HCT116 (cell line): Measurements from ENCODE around the gene SSUH2. TPM values are rescaled to one million over a fixed set of nuclear protein-coding genes. Genes with fewer than 3 reads are reported as not detected.

ENCODE experiments used
- ATAC-seq: fragments of 200-7000 bp; cut with Tn5 transposase; 2 replicates; pipeline ENCODE4 v1.9.1; 2020; ENCODE audit warnings: mild to moderate bottlenecking, moderate library complexity
- BruUV-seq: library from RNA; stranded (reverse); fragments of 400-500 nt; replicated peaks from 2 replicates; lab custom pipeline; 2021; lab: Mats Ljungman, UMichigan
- CTCF ChIA-PET: fragments of 300-600 bp; sonication (Branson Sonifier 250); formaldehyde crosslinking; loops from one replicate; lab custom pipeline; 2021; ENCODE audit warnings: antibody characterized with exemption; lab: Charles Lee
- POLR2A ChIA-PET: fragments of 300-600, 350-600 bp; sonication (Branson Sonifier 250); formaldehyde crosslinking; loops from one replicate; lab custom pipeline; 2021; ENCODE audit warnings: antibody characterized with exemption; lab: Charles Lee
- RAD21 ChIA-PET, 2 experiments: fragments of 300-600 bp; sonication (Branson Sonifier 250); formaldehyde crosslinking; loops; one replicate each; lab custom pipeline; 2023; ENCODE audit warnings: low total read pairs in 2 of 2; ENCODE audit not compliant: uncharacterized antibody in 2 of 2, unreplicated experiment in 2 of 2, low non-redundant PET in 1 of 2; lab: Charles Lee
- DNase-seq: peaks from one replicate; pipeline ENCODE4 v3.0.0-alpha.2; 2010; ENCODE audit warnings: low read depth, low spot score
- H2AFZ ChIP-seq: fragments of 200-600 bp; shearing (Covaris generic), sonication (generic); 2 replicates; pipeline ENCODE4 v1.6.1; 2017; ENCODE audit warnings: low read depth, mixed run types, mixed read lengths, antibody characterized with exemption, low read length; ENCODE audit not compliant: poor library complexity, severe bottlenecking
- H3K27ac ChIP-seq: 2 replicates; pipeline ENCODE4 v1.5.1; 2012; ENCODE audit warnings: low read depth, low read length
- H3K27me3 ChIP-seq: fragments of 200-600 bp; sonication (generic); 2 replicates; pipeline ENCODE4 v1.6.1; 2016; ENCODE audit warnings: mixed run types, low read length, mixed read lengths; ENCODE audit not compliant: insufficient read depth
- H3K36me3 ChIP-seq, 2 experiments: fragments of 200-500 bp in 1 of 2; fragments of 200-600 bp in 1 of 2; sonication (Bioruptor generic) in 1 of 2; sonication (generic) in 1 of 2; 2 replicates each; pipeline versions ENCODE4 v1.5.1 to v1.6.1; 2014 to 2016; ENCODE audit warnings: low read length in 2 of 2, inconsistent platforms in 1 of 2, mixed read lengths in 1 of 2, mixed run types in 1 of 2; ENCODE audit not compliant: insufficient read depth in 2 of 2, control insufficient read depth in 1 of 2
- H3K4me1 ChIP-seq, 2 experiments: fragments of 200-600 bp in 1 of 2; sonication (generic) in 1 of 2; 2 replicates each; pipeline versions ENCODE4 v1.5.1 to v1.6.1; 2012 to 2017; ENCODE audit warnings: low read length in 2 of 2, inconsistent platforms in 1 of 2, mild to moderate bottlenecking in 1 of 2, mixed read lengths in 1 of 2, mixed run types in 1 of 2, moderate library complexity in 1 of 2; ENCODE audit not compliant: insufficient read depth in 2 of 2, control insufficient read depth in 1 of 2
- H3K4me2 ChIP-seq: fragments of 200-600 bp; sonication (generic); 2 replicates; pipeline ENCODE4 v1.6.1; 2017; ENCODE audit warnings: mixed run types, low read length, mixed read lengths
- H3K4me3 ChIP-seq, 2 experiments: fragments of 200-600 bp in 1 of 2; sonication (generic) in 1 of 2; replicated peaks in 1 of 2; 2 replicates each; pipeline ENCODE4 v1.5.1; 2011 to 2016; ENCODE audit warnings: low read length in 2 of 2, control low read depth in 1 of 2, low read depth in 1 of 2, mild to moderate bottlenecking in 1 of 2, mixed read lengths in 1 of 2, mixed run types in 1 of 2
- H3K79me2 ChIP-seq: fragments of 200-600 bp; sonication (generic); 2 replicates; pipeline ENCODE4 v1.6.1; 2017; ENCODE audit warnings: mild to moderate bottlenecking, mixed run types, low read length, moderate library complexity, mixed read lengths; ENCODE audit not compliant: insufficient read depth
- H3K9ac ChIP-seq: fragments of 200-600 bp; sonication (generic); 2 replicates; pipeline ENCODE4 v1.6.1; 2016; ENCODE audit warnings: low read length, mixed read lengths
- H3K9me2 ChIP-seq: fragments of 200-600 bp; sonication (generic), shearing (Covaris generic); 2 replicates; pipeline ENCODE4 v1.6.1; 2017; ENCODE audit warnings: mixed run types, mild to moderate bottlenecking, moderate library complexity; ENCODE audit not compliant: insufficient read depth
- H3K9me3 ChIP-seq, 2 experiments: fragments of 200-500 bp in 1 of 2; fragments of 200-600 bp in 1 of 2; sonication (Bioruptor generic) in 1 of 2; sonication (generic) in 1 of 2; 2 replicates each; pipeline ENCODE4 v1.6.1; 2014 to 2017; ENCODE audit warnings: low read length in 2 of 2, mixed read lengths in 2 of 2, inconsistent platforms in 1 of 2, low read depth in 1 of 2, mild to moderate bottlenecking in 1 of 2, mixed run types in 1 of 2, moderate library complexity in 1 of 2; ENCODE audit not compliant: control insufficient read depth in 1 of 2, insufficient read depth in 1 of 2
- H4K20me1 ChIP-seq: fragments of 200-600 bp; sonication (generic), shearing (Covaris generic); 2 replicates; pipeline ENCODE4 v1.6.1; 2017; ENCODE audit warnings: mixed run types, mild to moderate bottlenecking, moderate library complexity; ENCODE audit not compliant: insufficient read depth
- ELF1 ChIP-seq: IDR thresholded peaks from 2 replicates; pipeline ENCODE4 v1.6.1; 2012; ENCODE audit warnings: low read depth, borderline replicate concordance
- FOSL1 ChIP-seq: IDR thresholded peaks from 2 replicates; pipeline ENCODE4 v1.6.1; 2012; ENCODE audit warnings: low read depth
- JUND ChIP-seq: IDR thresholded peaks from 2 replicates; pipeline ENCODE4 v1.6.1; 2012
- POLR2A ChIP-seq: IDR thresholded peaks from 2 replicates; pipeline ENCODE4 v1.7.0; 2011; ENCODE audit warnings: borderline replicate concordance; ENCODE audit not compliant: insufficient read depth, insufficient read length; ENCODE audit errors: extremely low read depth
- SP1 ChIP-seq: IDR thresholded peaks from 2 replicates; pipeline ENCODE4 v1.6.1; 2012; ENCODE audit warnings: low read depth
- SRF ChIP-seq: IDR thresholded peaks from 2 replicates; pipeline ENCODE4 v1.6.1; 2012; ENCODE audit warnings: low read depth
- intact Hi-C: fragments of 100-400 bp; cut with micrococcal nuclease; formaldehyde crosslinking; loops from 2 replicates; pipeline ENCODE4 v1.10.0; 2022
- total RNA-seq: library from RNA; stranded (reverse); gene quantifications from one replicate; pipeline ENCODE4 v1.2.1, GENCODE V29; 2021; ENCODE audit not compliant: unreplicated experiment
- TF ChIP-seq, protein P1 (sequence below): IDR thresholded peaks from 2 replicates; pipeline ENCODE4 v1.6.1; 2012; ENCODE audit warnings: low read depth
- TF ChIP-seq, protein P2 (sequence below): IDR thresholded peaks from 2 replicates; pipeline ENCODE4 v1.6.1; 2012
- TF ChIP-seq, protein P3 (sequence below): IDR thresholded peaks from 2 replicates; pipeline ENCODE4 v1.6.1; 2012

Gene SSUH2
- total RNA-seq, 1 experiment from 2014 or later, result 0.76 TPM

DNA sequence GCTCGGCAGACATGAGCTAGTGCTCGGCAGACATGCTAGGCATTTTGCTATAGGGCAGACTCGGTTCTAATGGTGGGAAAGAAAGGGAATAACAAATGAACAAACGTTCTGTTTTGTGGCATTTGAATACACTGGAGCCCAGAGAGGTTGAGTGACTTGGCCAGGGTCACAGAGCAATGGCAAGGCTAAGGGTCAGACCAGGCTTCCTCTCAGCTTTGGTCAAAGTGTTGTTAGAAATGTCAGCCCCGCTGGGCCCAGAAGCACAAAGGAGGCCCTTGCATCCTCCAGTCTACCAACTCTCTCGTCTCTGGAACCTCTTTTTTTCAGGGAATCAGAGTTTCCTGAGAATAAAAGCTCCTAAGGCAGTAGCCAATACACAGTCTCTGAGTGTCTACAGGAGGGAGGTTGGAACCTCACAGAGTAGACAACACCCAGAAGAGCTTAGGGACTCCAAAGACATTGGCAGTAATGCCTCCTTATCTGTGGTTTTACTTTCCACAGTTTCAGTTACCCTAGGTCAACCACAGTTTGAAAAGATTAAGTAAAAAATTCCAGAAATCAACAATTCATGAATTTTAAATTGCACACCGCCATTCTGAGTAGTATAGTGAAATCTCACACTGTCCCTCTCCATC lies 47.3 kb downstream of the SSUH2 start (continued):
- TF ChIP-seq, protein P1, sequence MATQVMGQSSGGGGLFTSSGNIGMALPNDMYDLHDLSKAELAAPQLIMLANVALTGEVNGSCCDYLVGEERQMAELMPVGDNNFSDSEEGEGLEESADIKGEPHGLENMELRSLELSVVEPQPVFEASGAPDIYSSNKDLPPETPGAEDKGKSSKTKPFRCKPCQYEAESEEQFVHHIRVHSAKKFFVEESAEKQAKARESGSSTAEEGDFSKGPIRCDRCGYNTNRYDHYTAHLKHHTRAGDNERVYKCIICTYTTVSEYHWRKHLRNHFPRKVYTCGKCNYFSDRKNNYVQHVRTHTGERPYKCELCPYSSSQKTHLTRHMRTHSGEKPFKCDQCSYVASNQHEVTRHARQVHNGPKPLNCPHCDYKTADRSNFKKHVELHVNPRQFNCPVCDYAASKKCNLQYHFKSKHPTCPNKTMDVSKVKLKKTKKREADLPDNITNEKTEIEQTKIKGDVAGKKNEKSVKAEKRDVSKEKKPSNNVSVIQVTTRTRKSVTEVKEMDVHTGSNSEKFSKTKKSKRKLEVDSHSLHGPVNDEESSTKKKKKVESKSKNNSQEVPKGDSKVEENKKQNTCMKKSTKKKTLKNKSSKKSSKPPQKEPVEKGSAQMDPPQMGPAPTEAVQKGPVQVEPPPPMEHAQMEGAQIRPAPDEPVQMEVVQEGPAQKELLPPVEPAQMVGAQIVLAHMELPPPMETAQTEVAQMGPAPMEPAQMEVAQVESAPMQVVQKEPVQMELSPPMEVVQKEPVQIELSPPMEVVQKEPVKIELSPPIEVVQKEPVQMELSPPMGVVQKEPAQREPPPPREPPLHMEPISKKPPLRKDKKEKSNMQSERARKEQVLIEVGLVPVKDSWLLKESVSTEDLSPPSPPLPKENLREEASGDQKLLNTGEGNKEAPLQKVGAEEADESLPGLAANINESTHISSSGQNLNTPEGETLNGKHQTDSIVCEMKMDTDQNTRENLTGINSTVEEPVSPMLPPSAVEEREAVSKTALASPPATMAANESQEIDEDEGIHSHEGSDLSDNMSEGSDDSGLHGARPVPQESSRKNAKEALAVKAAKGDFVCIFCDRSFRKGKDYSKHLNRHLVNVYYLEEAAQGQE, result no peak
- no peak for TF ChIP-seq POLR2A
- TF ChIP-seq FOSL1, result no peak
- no peak for TF ChIP-seq SRF
- TF ChIP-seq JUND, result no peak

DNA sequence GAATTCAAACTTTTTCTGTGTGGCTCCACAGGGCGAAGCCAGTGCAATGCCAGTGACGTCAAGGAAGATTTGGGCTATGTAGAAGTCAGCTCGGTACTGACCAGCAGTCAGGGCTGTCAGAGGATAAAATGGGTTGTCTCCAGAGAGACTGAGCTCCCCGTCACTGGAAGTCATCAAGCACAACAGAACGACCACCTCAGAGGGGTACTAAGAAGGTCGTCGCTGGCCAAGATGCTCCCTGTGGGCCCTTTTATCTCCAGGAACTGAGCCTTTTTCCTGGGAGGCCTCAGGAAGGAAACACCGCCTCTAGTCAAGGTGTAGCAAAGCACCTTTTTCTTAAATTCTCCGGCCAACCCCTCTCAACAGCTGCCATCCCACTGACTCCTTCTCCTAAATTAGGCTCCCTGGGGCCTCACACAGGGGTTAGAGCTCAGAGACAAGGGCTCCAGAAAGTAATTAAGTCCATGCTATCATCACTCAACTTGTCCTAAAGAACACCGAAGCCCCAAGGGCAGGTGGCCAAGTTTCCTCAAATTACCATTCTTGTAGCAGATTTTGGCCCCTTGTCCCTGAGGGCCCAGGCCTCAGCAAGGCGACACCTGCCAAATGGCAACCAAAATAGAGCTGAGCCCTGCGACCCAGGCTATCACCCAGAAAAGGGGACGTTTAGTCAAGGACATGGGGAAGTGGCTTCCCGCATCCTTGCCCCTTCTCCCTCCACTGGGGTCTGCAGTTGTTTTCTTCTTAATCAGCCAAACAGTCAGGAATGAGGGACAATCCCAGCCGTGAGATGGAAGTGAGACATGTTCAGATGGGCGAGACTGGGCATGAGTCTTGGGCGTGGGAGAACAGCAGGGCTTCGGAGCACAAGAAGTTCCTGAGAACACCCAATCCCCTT lies 48.0 kb downstream of the SSUH2 start:
- Histone ChIP-seq H3K9me2 (no peaks in the 10 kb centered on the region), H3K27ac (no peak overlapping the region), H3K79me2 (no peaks in the 10 kb centered on the region), H4K20me1 (no peaks in the 10 kb centered on the region), H3K9ac (no peak overlapping the region), H3K4me1 (no peaks in the 10 kb centered on the region), H3K4me3 (no peak overlapping the region), H3K4me2 (no peak overlapping the region), H3K9me3 (no peaks in the 10 kb centered on the region), H3K27me3 (no peaks in the 10 kb centered on the region), H2AFZ (no peak overlapping the region), H3K36me3 (no peaks in the 10 kb centered on the region)
- no peak for DNase-seq
- CTCF ChIA-PET, result no interaction called here
- RAD21 ChIA-PET, result no interaction called here
- no TSS peak for BruUV-seq
- TF ChIP-seq POLR2A (no peak), SP1 (no peak), ELF1 (no peak), SRF (no peak)
- TF ChIP-seq, protein P1, result no peak
- TF ChIP-seq, protein P2, sequence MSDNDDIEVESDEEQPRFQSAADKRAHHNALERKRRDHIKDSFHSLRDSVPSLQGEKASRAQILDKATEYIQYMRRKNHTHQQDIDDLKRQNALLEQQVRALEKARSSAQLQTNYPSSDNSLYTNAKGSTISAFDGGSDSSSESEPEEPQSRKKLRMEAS, result no peak
- TF ChIP-seq, protein P3, sequence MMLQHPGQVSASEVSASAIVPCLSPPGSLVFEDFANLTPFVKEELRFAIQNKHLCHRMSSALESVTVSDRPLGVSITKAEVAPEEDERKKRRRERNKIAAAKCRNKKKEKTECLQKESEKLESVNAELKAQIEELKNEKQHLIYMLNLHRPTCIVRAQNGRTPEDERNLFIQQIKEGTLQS, result no peak
- no peak for ATAC-seq
- intact Hi-C loops, result no loop called here
- POLR2A ChIA-PET, result no interaction called here
